GM18868 (cell line): ENCODE measurements around the gene HS3ST1.
A peak's percentile ranks its signal among the peaks of the same experiment; 100 is the strongest.
"Not testable (repeated sequence)": the region's sequence is repeated elsewhere in the genome, so short reads cannot be mapped to it uniquely, and the experiment has no call there.

ENCODE experiments used
- ATAC-seq: cut with Tn5 transposase; IDR thresholded peaks from one replicate; pipeline ENCODE4 v1.9.1; 2021; ENCODE audit warnings: mild to moderate bottlenecking, moderate library complexity; ENCODE audit not compliant: unreplicated experiment

HS3ST1 gene

GRCh38 chr4:11408233-11408967, 20.3 kb downstream of the HS3ST1 start:
- peak; percentile 53 for ATAC-seq

GRCh38 chr4:11407551-11407950, 21.1 kb downstream of the HS3ST1 start:
- ATAC-seq, result no peak

- no peak for ATAC-seq
These were observed 24.3 kb downstream of the HS3ST1 start for GRCh38 chr4:11404431-11404830.

GRCh38 chr4:11402192-11402591, 26.5 kb downstream of the HS3ST1 start:
- peak; percentile 58 for ATAC-seq

GRCh38 chr4:11399461-11399971, 29.2 kb downstream of the HS3ST1 start:
- no peak for ATAC-seq

- ATAC-seq, result peak; percentile 52
These were observed 30.7 kb downstream of the HS3ST1 start for GRCh38 chr4:11397819-11398610.

- ATAC-seq, result no peak
These were observed 31.5 kb downstream of the HS3ST1 start for GRCh38 chr4:11397146-11397545.

- no peak for ATAC-seq
These were observed 35.1 kb downstream of the HS3ST1 start for GRCh38 chr4:11393551-11393950.

- not testable (repeated sequence) for ATAC-seq
These were observed 44.6 kb downstream of the HS3ST1 start for GRCh38 chr4:11384072-11384471.

- ATAC-seq, result no peak
These were observed 52.1 kb downstream of the HS3ST1 start for GRCh38 chr4:11376571-11376970.

GRCh38 chr4:11376146-11376545, 52.5 kb downstream of the HS3ST1 start:
- ATAC-seq, result no peak

- ATAC-seq, result no peak
These were observed 60.0 kb downstream of the HS3ST1 start for GRCh38 chr4:11368701-11369115.

- no peak for ATAC-seq
These were observed 61.3 kb downstream of the HS3ST1 start for GRCh38 chr4:11367371-11367770.

- ATAC-seq, result no peak
These were observed 61.8 kb downstream of the HS3ST1 start for GRCh38 chr4:11366859-11367258.

- ATAC-seq, result no peak
These were observed 63.7 kb downstream of the HS3ST1 start for GRCh38 chr4:11365039-11365438.

- ATAC-seq, result no peak
These were observed 69.1 kb downstream of the HS3ST1 start for GRCh38 chr4:11359591-11359990.

- no peak for ATAC-seq
These were observed 73.5 kb downstream of the HS3ST1 start for GRCh38 chr4:11355226-11355625.

- no peak for ATAC-seq
These were observed 74.2 kb downstream of the HS3ST1 start for GRCh38 chr4:11354531-11354930.

- no peak for ATAC-seq
These were observed 80.1 kb downstream of the HS3ST1 start for GRCh38 chr4:11348449-11349088.

GRCh38 chr4:11344916-11345315, 83.8 kb downstream of the HS3ST1 start:
- ATAC-seq, result no peak

- ATAC-seq, result no peak
These were observed 85.2 kb downstream of the HS3ST1 start for GRCh38 chr4:11343536-11343935.
